HCT116 (cell line): ENCODE data around the gene TMEM126A.
"Not testable (repeated sequence)": the region's sequence is repeated elsewhere in the genome, so short reads cannot be mapped to it uniquely, and the experiment has no call there.

ENCODE experiments used
- ATF3 ChIP-seq: IDR thresholded peaks from 2 replicates; pipeline ENCODE4 v1.6.1; 2012
- CTCF ChIP-seq, 3 experiments: fragments of 200-600 bp in 1 of 3; sonication (generic) in 1 of 3; IDR thresholded peaks in 2 of 3; conservative IDR thresholded peaks in 1 of 3; 2 replicates each; pipeline ENCODE4 v1.5.1; 2012 to 2017; ENCODE audit warnings: low read depth in 2 of 3, low read length in 2 of 3, antibody characterized with exemption in 1 of 3, borderline replicate concordance in 1 of 3, control low read depth in 1 of 3, mild to moderate bottlenecking in 1 of 3, mixed read lengths in 1 of 3, mixed run types in 1 of 3, moderate library complexity in 1 of 3; ENCODE audit not compliant: insufficient read depth in 1 of 3
- POLR2A ChIP-seq: IDR thresholded peaks from 2 replicates; pipeline ENCODE4 v1.7.0; 2011; ENCODE audit warnings: borderline replicate concordance; ENCODE audit not compliant: insufficient read depth, insufficient read length; ENCODE audit errors: extremely low read depth
- REST ChIP-seq: IDR thresholded peaks from 2 replicates; pipeline ENCODE4 v1.6.1; 2012; ENCODE audit warnings: low read depth
- SIN3A ChIP-seq: IDR thresholded peaks from 2 replicates; pipeline ENCODE4 v1.6.1; 2012; ENCODE audit warnings: low read depth
- ZFX ChIP-seq: fragments of 450-650 bp; IDR thresholded peaks from 2 replicates; pipeline ENCODE4 v1.6.1; 2017

- TF ChIP-seq POLR2A; CTCF (IDR thresholded peaks at IDR 0.05 in 2 of 3, conservative IDR thresholded peaks at IDR 0.05 in 1 of 3; ENCODE audit: borderline replicate concordance in 1 of 3, insufficient read depth in 1 of 3, low read depth in 2 of 3, low read length in 2 of 3); REST; SIN3A; ATF3; ZFX: not testable (repeated sequence)
Observed at GRCh38 chr11:85670949-85671663, 23.3 kb downstream of the TMEM126A start.
